ENCODE data around the gene HMGXB3.

Gene HMGXB3

GRCh38 chr5:150065886-150066285, 65.3 kb downstream of the HMGXB3 start:
- in situ Hi-C loops (cut with MboI; ENCODE audit: low sequenced_read_pairs): no loop called here

- in situ Hi-C loops (cut with MboI; ENCODE audit: low sequenced_read_pairs): no loop called here
These were observed 65.9 kb downstream of the HMGXB3 start for GRCh38 chr5:150066436-150066835.

- in situ Hi-C loops (cut with MboI; ENCODE audit: low sequenced_read_pairs): no loop called here
These were observed 66.4 kb downstream of the HMGXB3 start for GRCh38 chr5:150066901-150067396.

GRCh38 chr5:150067405-150067960, 66.9 kb downstream of the HMGXB3 start:
- in situ Hi-C loops (cut with MboI; ENCODE audit: low sequenced_read_pairs): no loop called here

GRCh38 chr5:150068071-150068470, 67.5 kb downstream of the HMGXB3 start:
- in situ Hi-C loops (cut with MboI; ENCODE audit: low sequenced_read_pairs): no loop called here

- in situ Hi-C loops (cut with MboI; ENCODE audit: low sequenced_read_pairs): no loop called here
These were observed 67.9 kb downstream of the HMGXB3 start for GRCh38 chr5:150068472-150068871.

GRCh38 chr5:150068961-150069645, 68.6 kb downstream of the HMGXB3 start:
- in situ Hi-C loops (cut with MboI; ENCODE audit: low sequenced_read_pairs): no loop called here

- in situ Hi-C loops (cut with MboI; ENCODE audit: low sequenced_read_pairs): no loop called here
These were observed 69.4 kb downstream of the HMGXB3 start for GRCh38 chr5:150069672-150070627.

GRCh38 chr5:150070821-150071220, 70.3 kb downstream of the HMGXB3 start:
- in situ Hi-C loops (cut with MboI; ENCODE audit: low sequenced_read_pairs): no loop called here

- in situ Hi-C loops (cut with MboI; ENCODE audit: low sequenced_read_pairs): no loop called here
These were observed 72.6 kb downstream of the HMGXB3 start for GRCh38 chr5:150073086-150073625.

GRCh38 chr5:150073677-150074076, 73.1 kb downstream of the HMGXB3 start:
- in situ Hi-C loops (cut with MboI; ENCODE audit: low sequenced_read_pairs): no loop called here

GRCh38 chr5:150075233-150075632, 74.7 kb downstream of the HMGXB3 start:
- in situ Hi-C loops (cut with MboI; ENCODE audit: low sequenced_read_pairs): no loop called here

GRCh38 chr5:150075806-150076205, 75.3 kb downstream of the HMGXB3 start:
- in situ Hi-C loops (cut with MboI; ENCODE audit: low sequenced_read_pairs): no loop called here

- in situ Hi-C loops (cut with MboI; ENCODE audit: low sequenced_read_pairs): no loop called here
These were observed 76.5 kb downstream of the HMGXB3 start for GRCh38 chr5:150077060-150077459.

GRCh38 chr5:150077996-150078801, 77.7 kb downstream of the HMGXB3 start:
- in situ Hi-C loops (cut with MboI; ENCODE audit: low sequenced_read_pairs): no loop called here

- in situ Hi-C loops (cut with MboI; ENCODE audit: low sequenced_read_pairs): no loop called here
These were observed 78.5 kb downstream of the HMGXB3 start for GRCh38 chr5:150078802-150079689.

- in situ Hi-C loops (cut with MboI; ENCODE audit: low sequenced_read_pairs): no loop called here
These were observed 79.4 kb downstream of the HMGXB3 start for GRCh38 chr5:150079909-150080461.

GRCh38 chr5:150080696-150081435, 80.3 kb downstream of the HMGXB3 start:
- in situ Hi-C loops (cut with MboI; ENCODE audit: low sequenced_read_pairs): no loop called here
